ENCODE results near the gene PLIN5.

Gene PLIN5

DNA sequence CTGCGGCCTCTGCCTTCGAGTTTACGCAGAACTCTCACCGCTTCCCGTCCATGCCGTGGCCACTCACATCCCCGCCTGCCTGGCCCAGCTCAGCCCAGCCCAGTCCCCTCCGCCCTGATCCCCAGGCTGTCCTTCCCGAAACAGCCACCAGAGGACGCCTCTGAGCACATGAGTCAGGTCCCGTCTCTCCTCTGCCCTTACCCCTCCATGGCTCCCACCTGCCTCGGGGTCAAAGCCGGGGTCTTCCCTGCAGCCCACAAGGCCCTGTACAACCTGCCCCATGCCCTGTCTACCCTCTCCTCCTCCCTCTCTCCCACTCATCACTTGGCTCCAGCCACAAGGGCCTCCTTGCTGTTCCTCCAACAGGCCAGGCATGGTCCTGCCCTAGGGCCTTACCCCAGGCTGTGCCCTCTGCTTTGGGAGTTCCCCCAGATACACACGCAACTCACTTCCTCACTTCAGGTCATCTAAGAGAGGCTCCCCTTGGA, 32.6 kb upstream of the PLIN5 start:
- ATAC-seq: peak; percentile 44 to 48

DNA sequence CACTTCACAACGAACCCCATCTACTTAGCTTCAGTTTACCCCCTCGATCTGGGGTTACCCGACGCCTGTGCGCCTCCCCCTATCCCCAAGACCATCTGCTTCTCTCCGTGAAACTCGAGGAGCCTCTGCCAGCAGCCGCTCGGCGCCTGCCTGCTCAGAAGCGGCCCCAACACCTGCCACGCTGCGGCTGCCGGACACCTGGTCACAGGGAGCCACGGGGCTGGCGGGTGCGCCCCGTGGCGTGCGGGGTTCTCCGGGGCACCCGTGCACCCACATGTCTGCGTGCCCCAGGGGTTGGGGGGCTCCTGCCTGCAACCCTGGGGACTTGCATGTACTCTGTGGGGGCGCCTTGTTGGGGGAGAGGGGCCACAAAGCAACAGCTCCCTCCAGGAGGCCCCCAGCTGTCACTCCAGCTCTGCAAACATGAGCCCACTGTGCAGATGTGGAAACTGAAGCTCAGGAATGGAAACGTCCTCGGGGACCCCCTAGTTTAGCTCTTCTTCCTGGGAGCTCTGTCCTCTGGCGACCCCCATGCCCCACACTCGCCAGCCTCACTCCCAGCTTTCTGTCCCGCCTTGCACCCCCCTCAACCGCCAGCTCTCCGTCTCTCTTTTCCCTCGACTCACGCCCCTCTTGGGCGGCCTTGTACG, 31.5 kb upstream of the PLIN5 start:
- ATAC-seq: no peak

DNA sequence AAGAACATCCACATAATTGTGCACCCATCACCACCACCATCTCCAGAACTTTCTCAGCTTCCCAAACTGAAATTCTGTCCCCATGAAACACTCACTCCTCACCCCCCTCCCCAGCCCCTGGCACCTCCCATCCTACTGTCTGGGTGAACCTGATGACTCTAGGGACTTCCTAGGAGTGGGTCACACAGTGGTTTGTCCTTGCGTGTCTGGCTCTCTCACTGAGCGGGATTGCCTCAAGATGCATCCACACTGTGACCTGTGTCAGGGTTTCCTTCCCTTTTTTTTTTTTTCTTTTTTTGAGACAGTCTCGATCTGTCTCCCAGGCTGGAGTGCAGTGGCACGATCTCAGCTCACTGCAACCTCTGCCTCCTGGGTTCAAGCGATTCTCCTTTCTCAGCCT, 28.5 kb upstream of the PLIN5 start:
- ATAC-seq: peak in 1 of 2 donors; percentile 30

DNA sequence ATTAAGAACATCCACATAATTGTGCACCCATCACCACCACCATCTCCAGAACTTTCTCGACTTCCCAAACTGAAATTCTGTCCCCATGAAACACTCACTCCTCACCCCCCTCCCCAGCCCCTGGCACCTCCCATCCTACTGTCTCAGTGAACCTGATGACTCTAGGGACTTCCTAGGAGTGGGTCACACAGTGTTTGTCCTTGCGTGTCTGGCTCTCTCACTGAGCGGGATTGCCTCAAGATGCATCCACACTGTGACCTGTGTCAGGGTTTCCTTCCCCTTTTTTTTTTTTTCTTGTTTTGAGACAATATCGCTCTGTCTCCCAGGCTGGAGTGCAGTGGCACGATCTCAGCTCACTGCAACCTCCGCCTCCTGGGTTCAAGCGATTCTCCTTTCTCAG, 27.1 kb upstream of the PLIN5 start:
- ATAC-seq: peak in 1 of 2 donors; percentile 41

DNA sequence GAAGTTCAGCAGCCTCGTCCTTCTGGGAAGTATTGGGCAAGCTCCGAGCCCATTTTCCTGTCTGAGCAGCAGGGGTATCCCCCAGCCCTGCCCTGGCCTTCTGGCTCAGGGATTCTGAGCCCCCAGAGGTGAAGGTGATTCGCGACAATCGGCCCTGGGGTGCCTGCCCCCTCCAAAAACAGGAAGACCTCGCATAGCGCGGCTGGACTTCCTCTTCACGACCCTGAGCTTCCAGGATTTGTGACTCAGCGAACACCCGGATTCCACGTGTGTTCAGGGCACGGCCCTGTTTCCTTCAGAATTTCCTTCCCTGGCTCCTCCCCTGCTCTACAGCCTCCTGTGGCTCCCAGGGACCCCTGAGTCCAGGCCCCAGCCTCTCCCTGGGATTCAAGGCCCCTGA, 24.5 kb upstream of the PLIN5 start, which contains the start of gene SEMA6B:
SEMA6B (minus strand) TSS at position 116 of the 400 bp plus-strand sequence. CDS start 1,227 bp downstream, outside the sequence.
- ATAC-seq: no peak

DNA sequence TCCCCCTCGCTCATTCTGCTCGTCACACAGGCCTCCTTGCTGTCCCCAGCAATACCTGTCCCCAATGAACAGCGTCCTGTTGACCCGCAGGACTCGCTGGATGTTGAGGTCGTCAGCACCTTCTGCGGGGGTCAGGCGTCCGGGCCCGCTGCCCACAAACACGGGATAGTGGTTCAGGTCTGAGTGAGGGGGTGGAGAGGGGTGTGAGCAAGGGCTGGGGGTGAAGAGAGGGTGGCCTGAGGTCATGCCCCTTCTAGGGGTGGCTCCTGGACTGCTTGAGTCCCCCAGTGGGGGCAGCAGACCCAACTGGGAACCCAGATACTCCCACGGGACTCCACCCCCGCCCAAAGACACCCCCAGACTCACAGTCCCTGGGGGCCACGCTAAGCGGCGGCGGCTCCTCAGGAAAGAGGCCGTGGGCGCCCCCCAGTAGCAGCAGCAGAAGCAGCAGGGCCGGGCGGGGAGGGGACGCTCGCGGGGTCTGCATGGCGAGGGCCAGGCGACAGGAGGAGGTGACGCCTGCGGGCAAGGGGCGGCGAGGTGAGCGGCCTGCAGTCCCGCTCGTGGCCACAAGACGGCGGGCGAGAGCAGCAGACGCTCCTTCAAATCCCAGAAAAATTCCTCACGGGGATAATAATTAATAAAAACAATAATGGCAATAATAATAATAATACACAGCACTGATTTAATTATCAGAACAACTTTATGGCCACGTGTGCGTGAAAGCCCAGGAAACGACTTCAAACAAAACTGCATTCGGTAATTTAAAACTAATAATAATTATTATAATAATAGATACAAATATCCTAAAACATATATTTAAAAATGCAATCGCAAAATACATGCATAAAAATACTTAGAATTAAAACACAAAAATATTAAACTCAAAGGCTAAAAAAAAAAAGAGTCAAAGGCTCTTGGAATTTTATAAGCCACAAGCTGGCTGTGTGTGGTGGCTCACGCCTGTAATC, 23.2 kb upstream of the PLIN5 start:
- ATAC-seq: no peak

DNA sequence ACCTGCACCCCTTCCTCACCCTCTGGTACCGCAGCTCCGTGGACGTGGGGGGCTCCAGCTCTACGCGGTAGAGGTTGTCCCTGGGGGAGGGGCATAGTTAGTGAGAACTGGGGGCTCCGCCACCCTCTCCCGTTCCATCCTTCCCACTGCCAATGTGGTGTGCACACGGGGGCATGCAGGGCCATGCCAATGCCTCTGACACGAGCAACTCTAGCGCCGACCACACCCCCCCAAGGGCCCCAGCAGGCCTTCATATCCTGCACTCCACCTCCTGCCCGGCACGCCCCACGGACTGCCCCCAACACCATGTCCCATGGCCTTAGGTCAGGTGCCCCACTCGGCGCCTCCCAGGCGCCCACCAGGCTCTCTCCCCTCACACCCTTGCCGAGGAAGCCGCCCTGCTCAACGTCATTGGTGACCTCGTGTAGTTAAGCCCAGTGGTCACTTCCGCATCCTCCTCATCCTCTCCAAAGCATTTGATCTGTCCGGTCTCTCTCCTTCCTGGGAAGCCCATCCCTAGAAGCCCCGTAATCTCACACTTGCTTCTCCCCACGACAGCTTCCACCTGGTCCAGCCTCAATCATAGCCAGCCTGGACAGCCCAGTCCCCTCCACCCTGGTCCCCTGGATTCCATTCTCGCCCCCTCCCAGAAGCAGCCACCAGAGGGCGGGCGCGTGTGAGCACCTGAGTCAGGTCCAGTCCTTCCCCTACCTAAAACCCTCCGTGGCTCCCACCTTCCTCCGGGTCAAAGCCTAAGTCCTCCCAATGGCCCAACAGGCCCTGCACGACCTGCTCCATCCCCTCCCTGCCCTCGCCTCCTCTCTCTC, 22.3 kb upstream of the PLIN5 start:
- peak in 1 of 2 donors; percentile 28 for ATAC-seq

DNA sequence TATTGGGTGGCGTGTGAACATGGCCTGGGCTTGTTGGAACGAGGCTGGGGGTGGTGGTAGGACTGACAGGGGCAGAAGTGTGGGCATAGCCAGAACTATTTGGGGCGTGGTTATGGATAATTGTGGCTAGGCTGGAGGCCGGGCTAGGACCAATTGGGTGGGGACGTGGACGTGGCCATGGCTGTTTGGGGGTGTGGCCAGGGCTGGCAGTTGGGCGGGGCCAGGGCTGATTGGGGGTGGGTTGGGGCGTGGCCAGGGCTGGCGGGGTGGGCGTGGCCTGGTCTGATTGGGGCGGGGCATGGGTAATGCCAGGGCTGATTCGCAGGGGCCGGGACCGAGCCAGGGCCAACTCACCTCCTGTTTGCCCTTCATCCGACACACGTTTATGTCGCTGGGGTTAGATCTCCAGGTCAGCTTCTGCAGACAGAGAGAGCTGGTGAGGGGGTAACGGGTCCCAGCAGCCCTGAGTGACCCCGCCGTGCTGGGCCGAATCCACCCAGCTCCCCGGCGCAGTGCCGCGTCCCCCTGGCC, 21.6 kb upstream of the PLIN5 start:
- ATAC-seq: no peak

DNA sequence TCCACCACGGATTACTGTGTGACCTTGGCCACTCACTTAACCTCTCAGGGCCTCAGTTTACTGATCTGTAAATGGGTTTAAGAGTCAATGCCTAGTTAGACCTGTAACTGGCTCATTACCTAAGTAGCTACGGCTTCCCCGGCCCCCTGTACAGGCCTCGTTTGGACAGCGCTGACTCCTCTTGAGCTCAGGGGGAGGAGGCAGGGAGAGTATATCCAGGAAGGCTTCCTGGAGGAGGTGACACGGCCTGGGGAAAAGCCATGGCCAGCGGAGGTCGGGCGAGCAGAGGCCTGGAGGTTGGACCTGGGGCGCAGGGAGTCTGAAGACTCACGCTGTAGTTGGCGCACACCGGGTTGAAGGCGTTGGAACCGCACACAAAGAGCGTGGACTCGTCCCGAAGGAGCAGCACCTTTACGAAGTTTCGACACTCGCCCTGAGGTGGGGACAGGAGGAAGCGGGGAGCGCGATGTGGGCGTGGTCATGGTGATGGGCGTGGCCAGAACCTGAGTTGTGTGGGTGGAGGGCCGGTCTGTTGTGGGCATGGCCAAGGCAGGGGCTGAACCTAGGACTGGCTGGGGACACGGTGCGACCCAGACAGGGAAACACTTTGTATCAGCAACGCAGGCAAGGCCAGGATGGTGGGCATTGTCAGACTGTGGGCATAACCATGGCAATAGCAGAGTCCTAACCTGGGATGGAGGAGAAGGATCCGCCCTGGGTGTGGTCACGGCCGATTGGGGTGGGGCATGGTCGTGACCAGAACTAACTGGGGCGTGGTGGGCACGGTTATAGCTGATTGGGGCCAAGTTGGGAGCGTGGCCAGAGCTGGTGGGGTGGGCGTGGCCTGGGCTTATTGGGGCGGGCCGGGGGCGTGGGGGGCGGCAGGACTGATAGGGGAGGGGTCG, 20.9 kb upstream of the PLIN5 start:
- ATAC-seq: no peak

DNA sequence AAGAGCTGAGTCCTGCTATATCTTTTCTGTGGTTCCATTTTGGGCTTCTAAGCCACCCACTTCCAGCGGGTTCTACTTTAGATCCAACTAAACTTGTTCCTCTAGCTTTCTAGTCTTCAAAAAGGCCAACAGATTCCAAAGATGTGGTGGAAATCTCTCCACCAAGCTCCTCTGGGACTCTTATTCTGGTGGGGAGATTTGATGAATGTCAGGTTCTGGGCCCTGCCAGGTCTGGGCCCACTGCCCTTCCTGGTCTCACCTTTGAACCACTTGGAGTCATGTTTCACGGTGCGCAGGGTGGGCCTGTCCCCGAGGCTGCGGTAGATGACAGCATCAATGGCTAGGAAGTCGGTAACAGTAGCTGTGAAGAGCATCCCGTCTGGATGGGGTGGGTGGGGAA, 19.7 kb upstream of the PLIN5 start:
- no peak for ATAC-seq

DNA sequence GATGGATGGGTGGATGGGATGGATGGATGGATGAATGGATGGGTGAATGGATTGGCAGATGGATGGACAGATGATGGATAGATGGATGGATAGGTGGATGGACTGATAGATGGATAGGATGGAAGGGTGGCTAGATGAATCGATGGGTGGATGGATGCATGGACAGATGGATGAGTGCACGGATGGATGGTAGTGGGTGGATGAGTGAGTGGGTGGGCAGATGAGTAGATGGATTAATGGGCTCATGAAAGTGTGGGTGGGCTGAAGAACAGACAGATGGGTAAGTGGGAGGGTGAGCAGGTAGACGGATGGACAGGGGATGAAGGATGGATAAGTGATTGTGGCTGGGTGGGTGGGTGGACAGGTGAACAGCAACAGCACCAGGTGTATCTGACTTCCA, 18.8 kb upstream of the PLIN5 start:
- no peak for ATAC-seq

DNA sequence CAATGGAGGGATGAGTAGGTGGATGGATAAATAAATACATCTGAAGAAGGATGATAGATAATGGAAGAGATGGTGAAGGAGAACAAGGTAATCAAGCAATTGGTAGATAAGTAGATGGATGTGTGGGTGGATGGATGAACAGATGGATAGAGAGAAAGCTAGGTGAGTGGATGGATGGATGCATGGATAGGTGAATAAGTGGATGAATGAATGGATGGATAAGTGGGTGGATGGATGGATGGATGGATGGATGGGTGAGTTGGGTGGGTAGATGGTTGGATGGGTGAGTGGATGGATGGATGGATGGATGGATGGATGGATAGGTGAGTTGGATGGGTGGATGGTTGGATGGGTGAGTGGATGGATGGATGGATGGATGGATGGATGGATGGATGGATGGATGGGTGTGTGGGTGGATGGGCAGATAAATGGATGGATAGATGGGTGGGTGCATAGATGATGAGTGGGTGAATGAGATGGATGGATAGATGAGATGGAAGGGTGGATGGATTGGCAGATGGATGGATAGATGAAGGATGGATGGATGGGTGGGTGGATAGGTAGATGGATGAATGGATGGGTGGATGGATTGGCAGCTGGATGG, 18.2 kb upstream of the PLIN5 start:
- ATAC-seq: no peak

DNA sequence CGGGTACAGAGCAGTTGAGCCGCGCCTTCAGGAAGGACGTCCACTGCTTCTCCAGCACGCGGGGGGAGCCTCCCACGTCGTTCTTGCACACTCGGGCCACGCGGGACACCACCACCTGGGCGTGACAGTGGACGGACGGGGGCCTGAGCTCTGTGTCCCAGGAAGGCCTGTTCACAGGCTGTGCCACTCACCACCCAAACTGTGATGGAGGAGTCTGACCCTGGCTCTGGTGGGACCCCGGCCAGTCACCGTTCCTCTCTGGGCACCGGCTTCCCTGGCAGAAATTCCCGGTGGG, 17.4 kb upstream of the PLIN5 start:
- no peak for ATAC-seq

DNA sequence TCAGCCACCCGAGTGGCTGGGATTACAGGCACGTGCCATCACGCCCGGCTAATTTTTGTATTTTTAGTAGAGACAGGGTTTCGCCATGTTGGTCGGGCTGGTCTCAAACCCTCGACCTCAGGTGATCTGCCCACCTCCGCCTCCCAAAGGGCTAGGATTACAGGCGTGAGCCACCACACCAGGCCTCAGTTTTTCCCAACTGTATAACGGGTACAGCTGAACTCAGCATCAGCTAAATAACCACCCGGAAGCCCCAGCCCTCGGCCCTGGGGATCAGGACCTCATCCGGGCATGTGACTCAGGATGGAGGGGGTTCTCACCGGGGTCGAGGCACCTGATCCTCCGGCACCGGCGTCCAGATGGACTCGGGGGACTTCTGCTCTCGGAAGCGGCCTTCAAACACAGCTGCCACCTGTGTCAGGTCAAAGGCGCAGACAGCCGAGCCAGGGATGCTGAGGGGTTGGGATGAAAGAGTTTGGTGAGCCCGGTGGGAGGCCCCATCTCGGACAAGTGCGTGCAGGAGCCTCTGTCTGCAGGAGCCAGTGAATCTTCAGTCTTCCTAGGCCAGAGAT, 15.5 kb upstream of the PLIN5 start:
- no peak for ATAC-seq

DNA sequence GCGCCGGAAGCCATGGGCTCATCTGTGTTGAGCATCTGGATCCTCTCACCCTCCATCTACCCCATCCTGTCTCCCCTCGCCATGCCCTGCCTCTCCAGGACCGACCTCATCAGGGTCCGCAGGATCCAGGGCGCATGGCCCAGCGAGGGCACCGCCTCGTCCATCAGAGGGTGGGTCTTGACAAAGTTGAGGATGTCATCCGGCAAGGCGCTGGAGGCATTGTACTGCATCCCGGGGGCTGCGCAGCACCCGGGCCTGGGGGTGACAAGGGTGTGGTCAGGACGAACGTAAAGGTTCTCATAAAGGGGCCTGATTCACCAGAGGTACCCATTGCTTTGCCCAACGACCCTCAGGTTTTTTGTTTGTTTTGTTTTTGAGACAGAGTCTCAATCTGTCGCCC, 15.0 kb upstream of the PLIN5 start:
- ATAC-seq: no peak

DNA sequence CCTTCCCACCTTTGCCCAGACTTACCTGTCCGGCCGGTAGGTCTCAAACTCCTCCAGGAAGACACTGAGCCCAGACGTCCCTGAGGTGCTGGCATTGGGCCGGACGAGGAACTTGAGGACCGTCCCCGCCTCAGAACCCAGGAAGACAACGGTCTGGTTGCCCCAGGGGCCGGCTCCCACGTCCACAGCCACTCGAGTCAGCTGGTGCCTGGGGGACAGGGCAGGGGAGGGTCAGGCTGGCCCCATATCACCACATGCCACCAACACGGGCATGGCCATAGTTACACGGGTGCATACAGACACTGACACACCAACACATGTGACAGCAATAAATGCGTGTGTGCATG, 13.2 kb upstream of the PLIN5 start:
- ATAC-seq: no peak

DNA sequence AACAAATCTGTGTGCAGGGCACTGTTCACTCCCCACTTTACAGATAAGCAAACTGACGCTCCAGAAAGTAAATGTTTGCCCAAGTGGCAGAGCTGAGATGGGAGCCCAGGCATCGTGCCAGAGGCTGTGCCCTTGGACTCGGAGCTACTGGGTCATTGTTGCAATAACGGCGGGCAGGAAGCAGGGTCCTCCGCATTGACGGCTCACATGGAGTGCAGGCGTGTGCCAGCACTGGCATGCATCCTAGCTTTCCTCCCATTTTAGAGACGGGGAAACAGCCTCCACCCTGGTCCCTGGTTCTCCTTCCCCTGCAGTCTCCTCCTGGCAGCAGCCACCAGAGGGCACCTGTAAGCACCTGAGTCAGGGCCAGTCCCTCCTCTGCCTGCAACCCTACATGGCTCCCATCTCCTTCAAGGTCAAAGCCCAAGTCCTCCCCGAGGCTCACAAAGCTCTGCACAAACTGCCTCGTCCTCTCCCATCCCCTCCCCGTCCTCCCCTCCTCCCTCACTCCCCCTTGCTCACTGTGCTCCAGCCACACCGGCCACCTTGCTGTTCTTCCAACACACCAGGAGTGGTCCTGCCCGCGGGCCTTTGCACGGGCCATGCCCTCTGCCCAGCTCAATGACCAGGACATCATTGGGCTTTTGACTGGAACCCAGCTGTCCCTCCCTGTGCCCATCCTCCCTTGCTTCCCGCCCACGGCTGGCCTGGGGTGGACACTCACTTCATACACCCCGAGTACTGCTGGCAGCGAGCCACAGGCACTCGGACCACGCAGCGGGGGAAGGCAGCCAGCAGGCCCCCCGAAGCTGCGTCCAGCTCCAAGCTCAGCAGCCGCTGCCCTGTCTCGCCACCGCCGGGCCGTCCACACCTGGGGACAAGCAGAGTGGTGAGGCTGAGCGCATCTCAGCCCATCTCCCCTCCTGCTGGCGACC, 12.5 kb upstream of the PLIN5 start:
- ATAC-seq: peak in 1 of 2 donors; percentile 33

DNA sequence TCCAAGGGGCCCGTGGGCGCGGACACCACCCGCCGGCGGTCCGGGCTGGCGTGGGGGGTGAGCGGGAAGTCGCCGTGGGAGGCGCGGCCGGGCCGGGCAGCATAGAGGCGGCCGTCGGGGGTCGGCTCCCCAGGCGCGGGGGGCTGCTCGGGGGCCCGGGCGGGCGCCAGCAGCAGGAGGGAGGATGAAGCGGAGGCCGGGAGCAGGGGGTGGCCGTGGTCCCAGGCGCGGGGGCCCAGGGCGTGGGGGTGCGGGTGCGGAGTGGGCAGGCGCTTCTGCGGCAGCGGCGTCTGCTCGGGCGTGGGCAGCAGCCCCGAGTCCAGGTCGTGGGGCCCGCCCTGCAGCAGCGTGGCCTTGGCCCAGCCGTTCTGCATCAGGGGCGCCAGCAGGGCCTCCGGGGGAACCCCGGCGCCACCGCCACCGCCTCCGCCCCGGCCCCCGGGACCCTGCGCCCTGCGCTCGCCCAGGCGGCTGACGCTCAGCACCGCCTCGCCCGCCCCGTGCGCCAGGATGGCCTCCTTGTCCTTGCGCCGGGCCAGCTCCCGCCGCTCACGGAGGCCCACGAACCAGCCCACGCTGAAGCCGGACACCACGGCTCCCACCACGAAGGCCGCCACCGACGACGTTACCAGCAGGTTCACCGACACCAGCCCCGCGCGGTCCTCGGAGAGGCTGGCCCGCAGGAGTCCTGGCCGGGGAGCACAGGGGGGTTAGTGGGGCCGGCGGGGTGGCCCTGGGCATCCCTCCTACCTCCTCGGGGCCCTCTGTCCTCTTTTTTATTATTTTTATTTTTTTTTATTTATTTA, 9.0 kb upstream of the PLIN5 start:
- ATAC-seq: no peak

Data from activated CD4-positive, CD25-positive, alpha-beta regulatory T cell treated with anti-CD3 and anti-CD28 coated beads, Interleukin-2, amount 50 U/mL, for 24 hours (primary cell).